ENCODE data around the gene CD99L2. TPM values are rescaled to one million over a fixed set of nuclear protein-coding genes. Genes with fewer than 3 reads are reported as not detected.

The CD99L2 gene
- total and polyA plus RNA-seq, 3 donors from 2014 or later, result 35.4 to 56.6 (median 36.5) TPM

DNA sequence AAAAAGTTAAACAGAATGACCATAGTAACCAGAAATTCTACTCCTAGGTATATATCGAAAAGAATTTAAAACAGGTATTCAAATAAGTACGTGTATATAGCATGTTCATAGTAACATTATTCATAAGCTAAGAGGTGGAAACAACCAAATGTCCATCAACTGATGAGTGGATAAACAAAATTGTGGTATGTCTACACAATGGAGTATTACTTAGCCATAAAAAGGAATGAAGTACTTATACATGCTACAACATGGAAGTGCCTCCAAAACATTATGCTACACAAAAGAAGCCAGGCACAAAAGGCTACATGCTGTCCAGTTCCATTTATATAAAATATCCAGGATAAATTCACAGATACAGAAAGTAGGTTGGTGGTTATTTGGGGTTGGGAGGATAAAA is 76.5 kb downstream of the CD99L2 start:
- Histone ChIP-seq H3K9me3 (no peaks in the 10 kb centered on the region), H3K36me3 (ENCODE audit: low read depth, missing control alignments) (no peaks in the 10 kb centered on the region), H3K27ac (no peak overlapping the region), H3K27me3 (no peaks in the 10 kb centered on the region), H3K4me3 (no peak overlapping the region), H3K4me1 (no peaks in the 10 kb centered on the region)
- 85 to 92% methylated on average over 2 of the region's 2 CpGs for WGBS, 2 donors
- intact Hi-C loops (cut with DNase I; ENCODE audit: low total_unique reads), result no loop called here
- no peak for DNase-seq
- TF ChIP-seq, protein P1, sequence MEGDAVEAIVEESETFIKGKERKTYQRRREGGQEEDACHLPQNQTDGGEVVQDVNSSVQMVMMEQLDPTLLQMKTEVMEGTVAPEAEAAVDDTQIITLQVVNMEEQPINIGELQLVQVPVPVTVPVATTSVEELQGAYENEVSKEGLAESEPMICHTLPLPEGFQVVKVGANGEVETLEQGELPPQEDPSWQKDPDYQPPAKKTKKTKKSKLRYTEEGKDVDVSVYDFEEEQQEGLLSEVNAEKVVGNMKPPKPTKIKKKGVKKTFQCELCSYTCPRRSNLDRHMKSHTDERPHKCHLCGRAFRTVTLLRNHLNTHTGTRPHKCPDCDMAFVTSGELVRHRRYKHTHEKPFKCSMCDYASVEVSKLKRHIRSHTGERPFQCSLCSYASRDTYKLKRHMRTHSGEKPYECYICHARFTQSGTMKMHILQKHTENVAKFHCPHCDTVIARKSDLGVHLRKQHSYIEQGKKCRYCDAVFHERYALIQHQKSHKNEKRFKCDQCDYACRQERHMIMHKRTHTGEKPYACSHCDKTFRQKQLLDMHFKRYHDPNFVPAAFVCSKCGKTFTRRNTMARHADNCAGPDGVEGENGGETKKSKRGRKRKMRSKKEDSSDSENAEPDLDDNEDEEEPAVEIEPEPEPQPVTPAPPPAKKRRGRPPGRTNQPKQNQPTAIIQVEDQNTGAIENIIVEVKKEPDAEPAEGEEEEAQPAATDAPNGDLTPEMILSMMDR (IDR thresholded peaks at IDR 0.05), result no peak
- TF ChIP-seq POLR2A (IDR thresholded peaks at IDR 0.05), result no peak

GRCh38 chrX:150813922-150814321 is 84.5 kb downstream of the CD99L2 start:
- WGBS, 2 donors, result 90% methylated on average over 4 to 5 of the region's 5 CpGs
- TF ChIP-seq POLR2A (IDR thresholded peaks at IDR 0.05), result no peak
- TF ChIP-seq, protein P1 (IDR thresholded peaks at IDR 0.05), result no peak

DNA sequence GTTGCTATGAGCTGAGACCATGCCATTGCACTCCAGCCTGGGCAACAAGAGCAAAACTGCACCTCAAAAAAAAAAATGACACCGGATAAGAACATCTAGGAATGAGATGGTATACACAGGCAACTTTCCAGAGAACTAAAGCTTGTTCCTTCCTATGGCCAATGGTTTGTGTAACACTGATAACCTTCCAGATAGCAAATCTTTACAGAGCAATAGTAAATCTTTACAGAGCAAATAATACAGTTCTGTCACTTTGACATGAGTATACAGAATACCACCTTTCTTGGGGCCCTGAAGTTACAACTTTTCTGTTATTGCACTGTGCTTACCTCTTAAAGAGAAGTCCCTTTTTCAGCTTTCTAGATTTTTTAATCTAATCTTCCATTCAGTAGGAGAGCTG is 91.6 kb downstream of the CD99L2 start:
- whole genome bisulfite sequencing, 2 donors, result 100% methylated on average over 1 of the region's 1 CpG
- intact Hi-C loops (cut with DNase I; ENCODE audit: low total_unique reads), result no loop called here
- TF ChIP-seq, protein P1 (IDR thresholded peaks at IDR 0.05), result no peak
- TF ChIP-seq POLR2A (IDR thresholded peaks at IDR 0.05), result no peak
- DNase-seq, result no peak
- no peaks in the 10 kb centered on the region for H3K4me1 ChIP-seq
- no peaks in the 10 kb centered on the region for H3K27me3 ChIP-seq
- no peaks in the 10 kb centered on the region for H3K9me3 ChIP-seq
- no peak overlapping the region for H3K27ac ChIP-seq
- no peaks in the 10 kb centered on the region for H3K36me3 ChIP-seq (ENCODE audit: low read depth, missing control alignments)
- H3K4me3 ChIP-seq, result no peak overlapping the region

More at GRCh38 chrX:150813922-150814321, 84.5 kb downstream of the CD99L2 start:
- Histone ChIP-seq H3K9me3 (no peaks in the 10 kb centered on the region), H3K4me1 (no peaks in the 10 kb centered on the region), H3K4me3 (no peak overlapping the region), H3K27ac (no peak overlapping the region), H3K27me3 (no peaks in the 10 kb centered on the region), H3K36me3 (ENCODE audit: low read depth, missing control alignments) (no peaks in the 10 kb centered on the region)
- intact Hi-C loops (cut with DNase I; ENCODE audit: low total_unique reads), result no loop called here
- DNase-seq, result no peak

DNA sequence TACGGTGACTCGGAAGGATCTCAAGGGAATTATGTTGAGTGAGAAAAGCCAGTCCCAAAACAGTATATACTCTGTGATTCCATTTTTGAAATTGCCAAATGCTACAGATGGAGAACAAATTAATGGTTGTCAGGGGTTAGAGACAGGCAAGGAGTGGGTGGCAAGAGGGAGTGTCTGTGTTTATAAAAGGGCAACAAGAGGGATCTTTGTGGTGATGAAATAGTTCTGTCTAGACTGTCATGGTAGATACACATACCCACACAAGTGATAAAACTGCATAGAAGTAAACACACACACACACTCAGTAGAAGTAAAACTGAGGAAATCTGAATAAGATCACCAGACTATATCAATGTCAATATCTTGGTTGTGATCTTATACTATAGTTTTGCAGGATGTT is 92.7 kb downstream of the CD99L2 start:
- WGBS, 2 donors, result 94 to 100% methylated on average over 2 of the region's 2 CpGs
- no peak for DNase-seq
- TF ChIP-seq, protein P1 (IDR thresholded peaks at IDR 0.05), result no peak
- TF ChIP-seq POLR2A (IDR thresholded peaks at IDR 0.05), result no peak
- H3K4me3 ChIP-seq, result no peak overlapping the region
- intact Hi-C loops (cut with DNase I; ENCODE audit: low total_unique reads), result no loop called here
- H3K36me3 ChIP-seq (ENCODE audit: low read depth, missing control alignments), result no peaks in the 10 kb centered on the region
- no peaks in the 10 kb centered on the region for H3K9me3 ChIP-seq
- no peaks in the 10 kb centered on the region for H3K4me1 ChIP-seq
- no peaks in the 10 kb centered on the region for H3K27me3 ChIP-seq
- no peak overlapping the region for H3K27ac ChIP-seq

DNA sequence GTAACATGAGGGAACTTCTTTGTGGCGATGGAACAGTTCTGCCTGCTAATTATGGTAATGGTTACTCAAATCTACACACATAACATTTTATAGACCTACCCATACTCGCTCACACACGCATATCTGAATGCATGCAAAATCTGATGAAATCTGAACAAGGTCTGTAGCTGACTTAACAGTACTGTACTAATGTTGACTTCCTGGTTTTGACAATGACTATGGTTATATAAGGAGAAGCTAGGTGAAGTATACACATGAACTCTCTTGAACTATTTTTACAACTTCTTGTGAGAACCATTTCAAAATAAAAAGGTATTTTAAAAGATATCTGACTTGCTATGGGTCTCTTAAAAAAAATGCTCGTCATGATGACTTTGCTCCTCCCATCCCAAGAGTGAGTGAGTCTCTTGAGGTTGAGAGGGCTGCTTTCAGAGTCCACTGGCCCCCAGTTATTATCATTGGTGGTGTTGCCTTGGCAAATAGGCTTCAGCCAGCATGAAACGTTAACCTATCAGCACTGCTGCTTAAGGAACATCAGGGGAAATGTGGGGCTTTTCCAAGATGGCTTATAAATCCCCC is 105.4 kb downstream of the CD99L2 start:
- H3K27me3 ChIP-seq, result no peaks in the 10 kb centered on the region
- H3K4me1 ChIP-seq, result no peaks in the 10 kb centered on the region
- TF ChIP-seq POLR2A (IDR thresholded peaks at IDR 0.05), result no peak
- TF ChIP-seq, protein P1 (IDR thresholded peaks at IDR 0.05), result no peak
- no peaks in the 10 kb centered on the region for H3K36me3 ChIP-seq (ENCODE audit: low read depth, missing control alignments)
- H3K27ac ChIP-seq, result no peak overlapping the region
- H3K9me3 ChIP-seq, result no peaks in the 10 kb centered on the region
- DNase-seq, result no peak
- intact Hi-C loops (cut with DNase I; ENCODE audit: low total_unique reads), result no loop called here
- H3K4me3 ChIP-seq, result no peak overlapping the region
- 96 to 97% methylated on average over 4 to 5 of the region's 5 CpGs for WGBS, 2 donors
